GM20431 (cell line): Measurements from ENCODE around the gene ANXA4.
"Not testable (repeated sequence)": the region's sequence is repeated elsewhere in the genome, so short reads cannot be mapped to it uniquely, and the experiment has no call there.

ENCODE experiments used
- in situ Hi-C: fragments of 300-500 bp; cut with MseI, MboI; formaldehyde crosslinking; loops from one replicate; pipeline ENCODE4 v1.15.0; 2020; ENCODE audit warnings: low sequenced_read_pairs; ENCODE audit not compliant: unreplicated experiment

The ANXA4 gene

GRCh38 chr2:69830045-69830905, 88.3 kb downstream of the ANXA4 start:
- in situ Hi-C loops, result no loop called here

DNA sequence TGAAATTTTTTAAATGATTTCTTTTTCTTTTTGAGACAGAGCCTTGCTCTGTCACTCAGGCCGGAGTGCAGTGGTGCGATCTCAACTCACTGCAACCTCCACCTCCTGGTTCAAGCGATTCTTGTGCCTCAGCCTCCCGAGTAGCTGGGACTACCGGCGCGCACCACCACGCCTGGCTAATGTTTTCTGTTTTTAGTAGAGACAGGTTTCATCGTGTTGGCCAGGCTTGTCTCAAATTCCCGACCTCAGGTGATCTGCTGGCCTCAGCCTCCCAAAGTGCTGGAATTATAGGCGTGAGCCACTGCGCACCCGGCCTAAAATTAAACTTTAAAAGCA, 88.9 kb downstream of the ANXA4 start:
- in situ Hi-C loops, result not testable (repeated sequence)

DNA sequence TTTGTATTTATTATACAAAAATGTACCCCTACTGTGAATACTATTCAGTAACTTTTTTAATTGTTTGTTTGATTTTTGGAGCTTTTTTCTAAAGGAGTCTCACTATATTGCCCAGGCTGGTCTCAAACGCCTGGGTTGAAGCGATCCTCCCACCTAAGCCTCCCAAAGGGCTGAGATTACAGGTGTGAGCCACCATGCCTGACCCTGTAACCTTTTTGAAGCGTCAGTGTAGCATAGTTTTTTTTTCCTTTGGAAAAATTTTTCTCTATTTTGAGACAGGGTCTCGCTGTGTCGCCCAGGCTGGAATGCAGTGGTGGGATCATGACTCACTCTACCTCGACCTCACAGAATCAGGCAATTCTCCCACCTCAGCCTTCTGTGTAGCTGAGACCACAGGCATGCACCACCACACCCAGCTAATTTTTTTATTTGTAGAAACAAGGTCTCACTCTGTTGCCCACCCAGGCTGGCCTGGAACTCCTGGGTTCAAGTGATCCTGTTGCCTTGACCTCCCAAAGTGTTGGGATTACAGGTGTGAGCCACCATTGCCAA, 89.5 kb downstream of the ANXA4 start:
- in situ Hi-C loops, result no loop called here

DNA sequence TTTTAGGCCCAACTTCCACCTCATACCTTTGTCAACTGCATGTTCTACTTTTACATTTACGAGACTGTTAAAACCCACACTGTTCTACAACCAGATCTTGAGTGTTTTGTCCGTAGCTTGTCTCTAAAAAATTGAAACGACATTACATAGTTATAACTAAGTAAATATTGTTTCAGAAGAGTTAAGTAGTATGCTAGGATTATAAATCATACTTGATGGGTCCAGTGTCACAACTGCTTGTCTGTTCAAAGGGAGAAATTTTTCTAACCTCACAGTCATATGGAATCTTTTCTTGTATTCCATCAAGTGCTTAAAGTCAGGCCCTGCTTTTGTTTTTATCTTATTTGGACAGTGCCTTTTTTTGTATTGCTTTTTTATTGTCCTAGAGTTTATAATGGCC, 91.8 kb downstream of the ANXA4 start:
- in situ Hi-C loops, result no loop called here

- in situ Hi-C loops, result no loop called here
Measured at GRCh38 chr2:69835666-69836065, 93.7 kb downstream of the ANXA4 start.

GRCh38 chr2:69836316-69836715, 94.4 kb downstream of the ANXA4 start:
- in situ Hi-C loops, result no loop called here

DNA sequence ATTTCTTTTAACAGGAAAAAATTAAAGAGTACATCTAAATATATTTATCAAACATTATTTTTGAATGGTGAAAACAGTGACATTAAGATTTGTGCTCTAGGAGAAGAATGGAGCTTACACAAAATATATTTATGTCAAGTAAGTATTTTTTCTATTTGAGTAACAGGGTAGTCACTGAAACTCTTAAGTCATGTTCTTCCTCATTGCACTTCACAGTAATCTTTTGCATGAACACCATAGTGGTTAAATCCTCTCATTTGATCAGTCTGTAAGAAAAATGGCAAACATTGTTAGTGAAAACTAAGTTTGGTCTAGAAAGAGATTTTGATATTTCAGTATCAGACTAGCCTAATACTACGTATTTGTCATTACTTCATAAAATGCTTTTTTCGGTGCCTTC, 95.6 kb downstream of the ANXA4 start:
- in situ Hi-C loops, result no loop called here

GRCh38 chr2:69843993-69844392, 102.1 kb downstream of the ANXA4 start:
- in situ Hi-C loops, result no loop called here

DNA sequence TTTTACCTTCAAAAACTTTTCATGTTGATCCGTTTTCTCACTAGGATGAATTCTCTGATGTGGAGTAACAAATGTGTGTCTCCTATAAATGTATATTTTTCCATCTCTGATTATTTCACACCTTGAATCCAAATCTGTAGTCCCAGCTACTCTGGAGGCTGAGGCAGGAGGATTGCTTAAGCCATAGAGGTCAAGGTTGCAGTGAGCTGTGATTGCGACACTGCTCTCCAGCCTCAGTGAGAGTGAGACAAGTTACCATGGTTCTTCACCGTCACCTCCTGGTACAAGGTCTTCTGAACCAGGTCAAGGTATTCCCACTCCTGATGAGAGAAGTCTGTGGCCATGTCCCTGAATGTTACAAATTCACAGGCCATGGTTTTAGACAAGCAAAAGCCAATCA, 102.6 kb downstream of the ANXA4 start:
- in situ Hi-C loops, result no loop called here

- in situ Hi-C loops, result no loop called here
Measured at GRCh38 chr2:69846182-69847067, 104.5 kb downstream of the ANXA4 start.

DNA sequence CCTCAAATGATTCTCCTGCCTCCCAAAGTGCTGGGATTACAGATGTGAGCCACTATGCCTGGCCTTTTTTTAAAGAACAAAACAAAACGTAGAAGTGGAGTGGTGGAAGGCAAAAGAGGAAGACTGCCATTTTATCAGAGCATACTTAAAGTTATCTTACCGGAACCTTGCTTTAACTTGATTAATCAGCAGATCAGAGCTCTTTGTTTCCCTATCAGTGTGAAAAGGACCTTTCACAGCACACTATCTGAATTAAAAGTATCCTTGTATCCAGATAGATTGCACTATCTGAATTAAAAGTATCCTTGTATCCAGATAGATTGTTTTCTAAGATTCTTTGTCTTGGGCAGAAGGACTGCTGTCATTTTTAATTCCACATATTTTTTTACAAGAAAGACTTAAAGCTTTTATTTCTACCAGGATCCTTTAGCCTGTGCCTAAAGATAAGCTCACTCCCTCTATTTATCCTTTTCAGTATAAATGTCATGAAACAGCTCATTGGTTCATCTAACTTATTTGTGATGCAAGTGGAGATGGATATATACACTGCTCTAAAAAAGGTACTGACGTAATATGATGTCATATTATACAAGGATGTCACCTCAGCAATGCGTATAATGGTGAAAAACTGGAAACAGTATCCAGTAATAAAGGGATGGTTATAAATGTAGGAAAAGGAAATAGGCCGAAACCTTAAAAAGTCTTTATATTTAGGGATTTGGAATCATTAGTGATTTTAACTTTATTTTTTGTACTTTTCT, 105.3 kb downstream of the ANXA4 start:
- in situ Hi-C loops, result no loop called here

- in situ Hi-C loops, result no loop called here
Measured at GRCh38 chr2:69848186-69848790, 106.4 kb downstream of the ANXA4 start.

DNA sequence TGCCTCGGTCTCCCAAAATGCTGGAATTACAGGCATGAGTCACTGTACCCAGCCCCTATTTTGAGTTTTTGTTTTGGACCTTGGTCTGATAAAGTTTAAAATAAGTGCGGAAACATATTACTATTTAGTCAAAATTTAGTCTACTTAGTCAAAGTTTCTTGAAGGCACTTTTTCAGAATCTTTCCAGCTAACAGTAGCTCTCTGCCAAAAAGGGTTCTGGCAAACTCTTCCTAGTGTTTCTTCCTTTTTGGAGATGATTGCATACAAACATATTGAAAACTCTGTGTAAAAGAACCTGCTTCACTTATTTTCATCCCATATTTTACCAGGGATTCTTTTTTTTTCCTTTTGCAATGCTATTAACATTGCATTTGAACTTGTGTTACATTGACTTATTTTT, 116.3 kb downstream of the ANXA4 start:
- in situ Hi-C loops, result no loop called here

- in situ Hi-C loops, result no loop called here
Measured at GRCh38 chr2:69863298-69863697, 121.4 kb downstream of the ANXA4 start.
